H1 (cell line): Measurements from ENCODE around the gene OR5K2. TPM values are rescaled to one million over a fixed set of nuclear protein-coding genes. Genes with fewer than 3 reads are reported as not detected.

Experiments
- CTCF ChIA-PET: fragments of 300-600 bp; sonication (Branson Sonifier 250); formaldehyde crosslinking; loops from one replicate; lab custom pipeline; 2021; ENCODE audit not compliant: partially characterized antibody; lab: Charles Lee
- POLR2A ChIA-PET: fragments of 300-600 bp; sonication (Branson Sonifier 250); formaldehyde crosslinking; loops from one replicate; lab custom pipeline; 2021; ENCODE audit warnings: inconsistent platforms; ENCODE audit not compliant: partially characterized antibody; lab: Charles Lee
- DNase-seq, 2 experiments: peaks; one replicate each; pipeline versions ENCODE4 v3.0.0 to v3.0.0-alpha.2; 2010 to 2022; ENCODE audit warnings: low spot score in 2 of 2, low read depth in 1 of 2, mixed read lengths in 1 of 2
- FAIRE-seq: peaks from 2 replicates; lab custom pipeline; 2011; peaks lifted over from hg19 to GRCh38; lab: Jason Lieb, UNC
- H2AFZ ChIP-seq: 2 replicates; pipeline ENCODE4 v1.8.1; 2012; ENCODE audit warnings: low read length, inconsistent platforms
- H2AK5ac ChIP-seq: 2 replicates; pipeline ENCODE4 v1.6.1; 2013; ENCODE audit warnings: low read depth, low read length
- H2BK120ac ChIP-seq: replicated peaks from 2 replicates; pipeline ENCODE3; 2013; ENCODE audit warnings: low read depth, low read length, inconsistent platforms
- H2BK12ac ChIP-seq: 2 replicates; pipeline ENCODE4 v1.6.1; 2013; ENCODE audit warnings: low read depth, low read length
- H2BK15ac ChIP-seq: 2 replicates; pipeline ENCODE4 v1.6.1; 2013; ENCODE audit warnings: low read length
- H2BK20ac ChIP-seq: 2 replicates; pipeline ENCODE4 v1.6.1; 2013; ENCODE audit warnings: low read length
- H2BK5ac ChIP-seq: 2 replicates; pipeline ENCODE4 v1.6.1; 2013; ENCODE audit warnings: low read depth, low read length
- H3K14ac ChIP-seq: 2 replicates; pipeline ENCODE4 v1.6.1; 2013; ENCODE audit warnings: inconsistent platforms; ENCODE audit not compliant: insufficient read length
- H3K18ac ChIP-seq: 2 replicates; pipeline ENCODE4 v1.6.1; 2013; ENCODE audit warnings: low read length; ENCODE audit errors: extremely low read depth
- H3K23ac ChIP-seq: 2 replicates; pipeline ENCODE4 v1.6.1; 2013; ENCODE audit warnings: inconsistent platforms; ENCODE audit not compliant: insufficient read length
- H3K23me2 ChIP-seq: 2 replicates; pipeline ENCODE4 v1.6.1; 2013; ENCODE audit warnings: low read depth, low read length
- H3K27ac ChIP-seq: 2 replicates; pipeline ENCODE4 v1.6.1; 2011; ENCODE audit warnings: low read depth, low read length, inconsistent platforms
- H3K27me3 ChIP-seq, 4 experiments: replicated peaks in 1 of 4; 1 replicate in 1 of 4; 2 replicates in 3 of 4; pipeline versions ENCODE4 v1.6.1 to v1.8.1; 2011 to 2013; ENCODE audit warnings: low read length in 3 of 4, mild to moderate bottlenecking in 3 of 4, inconsistent platforms in 2 of 4, mixed read lengths in 2 of 4, moderate library complexity in 1 of 4; ENCODE audit not compliant: control insufficient read depth in 3 of 4, insufficient read depth in 3 of 4; ENCODE audit errors: extremely low read depth in 1 of 4
- H3K36me3 ChIP-seq, 4 experiments: 2 replicates each; pipeline versions ENCODE4 v1.6.1 to v1.8.1; 2011 to 2013; ENCODE audit warnings: mild to moderate bottlenecking in 4 of 4, low read length in 3 of 4, moderate library complexity in 2 of 4, control low read depth in 1 of 4, inconsistent platforms in 1 of 4; ENCODE audit not compliant: insufficient read depth in 4 of 4, control insufficient read depth in 2 of 4
- H3K4ac ChIP-seq: replicated peaks from 2 replicates; pipeline ENCODE3; 2013; ENCODE audit warnings: low read length, low read depth, mixed read lengths, inconsistent platforms; ENCODE audit not compliant: insufficient read length
- H3K4me1 ChIP-seq, 4 experiments: replicated peaks in 1 of 4; 1 replicate in 1 of 4; 2 replicates in 3 of 4; pipeline versions ENCODE4 v1.6.1 to v1.8.1; 2011 to 2013; ENCODE audit warnings: low read length in 3 of 4, inconsistent platforms in 2 of 4, mixed read lengths in 1 of 4; ENCODE audit not compliant: insufficient read depth in 4 of 4, control insufficient read depth in 3 of 4
- H3K4me2 ChIP-seq, 2 experiments: 2 replicates each; pipeline versions ENCODE4 v1.6.1 to v1.8.1; 2011 to 2013; ENCODE audit warnings: low read depth in 2 of 2, low read length in 2 of 2, control low read depth in 1 of 2, inconsistent platforms in 1 of 2, mild to moderate bottlenecking in 1 of 2; ENCODE audit not compliant: insufficient read depth in 1 of 2
- H3K4me3 ChIP-seq, 4 experiments: fragments of 200-600, 300-600 bp in 1 of 4; sonication (generic), shearing (Covaris generic), sonication (Bioruptor Twin) in 1 of 4; 2 replicates each; pipeline versions ENCODE4 v1.5.1 to v1.8.1; 2011 to 2016; ENCODE audit warnings: low read length in 4 of 4, low read depth in 3 of 4, control low read depth in 2 of 4, inconsistent platforms in 2 of 4, mild to moderate bottlenecking in 2 of 4, mixed read lengths in 1 of 4, moderate library complexity in 1 of 4; ENCODE audit not compliant: insufficient read depth in 2 of 4; ENCODE audit errors: extremely low read depth in 1 of 4
- H3K56ac ChIP-seq: replicated peaks from 2 replicates; pipeline ENCODE3; 2013; ENCODE audit warnings: low read depth, mild to moderate bottlenecking, mixed read lengths, low read length, inconsistent platforms; ENCODE audit not compliant: insufficient read length
- H3K79me1 ChIP-seq: 2 replicates; pipeline ENCODE4 v1.6.1; 2013; ENCODE audit warnings: low read depth, low read length, control low read depth
- H3K79me2 ChIP-seq, 2 experiments: 2 replicates each; pipeline versions ENCODE4 v1.6.1 to v1.8.1; 2012 to 2013; ENCODE audit warnings: low read length in 2 of 2, mild to moderate bottlenecking in 2 of 2, inconsistent platforms in 1 of 2; ENCODE audit not compliant: insufficient read depth in 2 of 2, control insufficient read depth in 1 of 2
- H3K9ac ChIP-seq, 4 experiments: replicated peaks in 1 of 4; 1 replicate in 1 of 4; 2 replicates in 3 of 4; pipeline versions ENCODE4 v1.6.1 to v1.8.1; 2011 to 2013; ENCODE audit warnings: low read depth in 3 of 4, low read length in 3 of 4, control low read depth in 2 of 4, mild to moderate bottlenecking in 2 of 4, moderate library complexity in 2 of 4, inconsistent platforms in 1 of 4; ENCODE audit errors: extremely low read depth in 1 of 4
- H3K9me3 ChIP-seq, 2 experiments: 2 replicates each; pipeline versions ENCODE4 v1.6.1 to v1.8.1; 2012 to 2013; ENCODE audit warnings: mild to moderate bottlenecking in 2 of 2, moderate library complexity in 2 of 2, control low read depth in 1 of 2, inconsistent platforms in 1 of 2, low read depth in 1 of 2, low read length in 1 of 2, mixed read lengths in 1 of 2; ENCODE audit not compliant: insufficient read depth in 2 of 2
- H4K20me1 ChIP-seq, 2 experiments: replicated peaks in 1 of 2; 2 replicates each; pipeline versions ENCODE3 to v1.8.1; 2011 to 2013; ENCODE audit warnings: inconsistent platforms in 2 of 2, low read length in 2 of 2, mild to moderate bottlenecking in 1 of 2; ENCODE audit not compliant: insufficient read depth in 2 of 2, control insufficient read depth in 1 of 2
- H4K5ac ChIP-seq: 2 replicates; pipeline ENCODE4 v1.6.1; 2013; ENCODE audit warnings: low read length, low read depth, mixed read lengths, inconsistent platforms; ENCODE audit not compliant: insufficient read length
- H4K8ac ChIP-seq: 2 replicates; pipeline ENCODE4 v1.8.0; 2013; ENCODE audit warnings: mild to moderate bottlenecking, moderate library complexity, low read length, inconsistent platforms; ENCODE audit not compliant: insufficient read depth; ENCODE audit errors: extremely low read depth
- H4K91ac ChIP-seq: replicated peaks from 2 replicates; pipeline ENCODE3; 2013; ENCODE audit warnings: low read length, mixed read lengths, inconsistent platforms; ENCODE audit not compliant: insufficient read length
- ASH2L ChIP-seq: fragments of 200-600, 300-600 bp; sonication (generic); IDR thresholded peaks from one replicate; pipeline ENCODE4 v1.7.1; 2017; ENCODE audit warnings: low read length
- CEBPB ChIP-seq: IDR thresholded peaks from 2 replicates; pipeline ENCODE4 v1.6.1; 2012; ENCODE audit warnings: low read depth, low read length
- EGR1 ChIP-seq: IDR thresholded peaks from 2 replicates; pipeline ENCODE4 v1.6.1; 2011; ENCODE audit warnings: low read depth, low read length, borderline replicate concordance
- HDAC6 ChIP-seq: IDR thresholded peaks from one replicate; pipeline ENCODE4 v1.7.1; 2012; ENCODE audit warnings: low read depth, mild to moderate bottlenecking, inconsistent platforms, low read length, moderate library complexity
- NRF1 ChIP-seq: IDR thresholded peaks from 2 replicates; pipeline ENCODE4 v1.6.1; 2011; ENCODE audit warnings: mild to moderate bottlenecking, low read depth, low read length, improper control_type of control experiment
- PHF8 ChIP-seq: fragments of 200-600 bp; sonication (generic); conservative IDR thresholded peaks from 2 replicates; pipeline ENCODE4 v1.7.1; 2012; ENCODE audit warnings: low read depth, mild to moderate bottlenecking, inconsistent platforms, low read length, moderate library complexity
- SAP30 ChIP-seq: fragments of 300-600 bp; sonication (generic); IDR thresholded peaks from 2 replicates; pipeline ENCODE4 v1.7.1; 2012; ENCODE audit warnings: low read length, moderate library complexity, mild to moderate bottlenecking, inconsistent platforms; ENCODE audit not compliant: insufficient read depth, insufficient replicate concordance
- SIN3A ChIP-seq, 2 experiments: IDR thresholded peaks in 1 of 2; conservative IDR thresholded peaks in 1 of 2; 2 replicates each; pipeline ENCODE4 v1.6.1; 2011 to 2012; ENCODE audit warnings: low read length in 2 of 2, improper control_type of control experiment in 1 of 2, low read depth in 1 of 2, mild to moderate bottlenecking in 1 of 2
- SP1 ChIP-seq: IDR thresholded peaks from 2 replicates; pipeline ENCODE4 v1.6.1; 2011; ENCODE audit warnings: low read depth, low read length
- TAF1 ChIP-seq: IDR thresholded peaks from 2 replicates; pipeline ENCODE4 v1.6.1; 2011; ENCODE audit warnings: mild to moderate bottlenecking, low read depth, low read length
- TAF7 ChIP-seq: optimal IDR thresholded peaks from 2 replicates; pipeline ENCODE3; 2011; ENCODE audit warnings: low read depth, mild to moderate bottlenecking, inconsistent platforms, low read length, moderate library complexity, borderline replicate concordance
- TCF12 ChIP-seq: IDR thresholded peaks from 2 replicates; pipeline ENCODE4 v1.6.1; 2011; ENCODE audit warnings: low read depth, mild to moderate bottlenecking, low read length
- WGBS, 2 experiments: shearing (Covaris generic) in 1 of 2; methylation state at CpG; one replicate each; pipeline versions ENCODE4 v1.1.6 to v1.1.7; 2013 to 2015; ENCODE audit warnings: low lambda C conversion rate in 2 of 2, mixed read lengths in 2 of 2, inconsistent platforms in 1 of 2, low coverage in 1 of 2, missing lambda C conversion rate in 1 of 2; ENCODE audit not compliant: insufficient replicate concordance in 2 of 2, insufficient coverage in 1 of 2, insufficient read length in 1 of 2; ENCODE audit errors: extremely low coverage in 1 of 2, missing lambda C conversion rate in 1 of 2; 5-methylcytosine and 5-hydroxymethylcytosine counted together
- polyA plus RNA-seq, 7 experiments: library from polyadenylated mRNA; depleted of rRNA in 3 of 7; stranded (reverse) in 5 of 7; unstranded in 2 of 7; fragments of >200 nt in 5 of 7; fragments of 200-250 nt in 2 of 7; gene quantifications; 1 replicate in 5 of 7; 2 replicates in 1 of 7; 4 replicates in 1 of 7; pipeline versions ENCODE4 v1.2.1 to v1.2.3, GENCODE V29; 2011 to 2013; ENCODE audit warnings: missing spikeins in 2 of 7, mixed read lengths in 2 of 7
- total RNA-seq: library from RNA; stranded (reverse); fragmentation: NEBNext Ultra II Directional; extraction: Animal tissue kit (Norgen Biotek cat#: 25700); gene quantifications from 2 replicates; pipeline ENCODE4 v1.2.1, GENCODE V29; 2021

OR5K2 gene
- total and polyA plus RNA-seq, 2 of the 8 experiments (the other 6 are each of a cell fraction or from before 2014, with no cell fraction given): not detected

- Histone ChIP-seq H2BK12ac (no peak within 1 kb of the TSS), H3K4ac (no peak within 1 kb of the TSS), H3K27me3 (no peaks in the 10 kb centered on the region), H3K23ac (no peak within 1 kb of the TSS), H4K20me1 (no peaks in the 10 kb centered on the region), H2AFZ (peak within 1 kb of the TSS; percentile 98), H3K9me3 (no peaks in the 10 kb centered on the region), H3K79me1 (peaks cover 3% of the 10 kb centered on the region), H2BK15ac (no peak within 1 kb of the TSS), H3K18ac (peak within 1 kb of the TSS; percentile 85), H3K4me1 (peaks cover 0 to 3% (median 1%) of the 10 kb centered on the region in 4 experiments; a peak in 2 of 7 replicates), H3K4me3 (peak within 1 kb of the TSS; percentile 73 to 98 (median 88)), H3K56ac (no peak within 1 kb of the TSS), H3K23me2 (peaks cover 5% of the 10 kb centered on the region), H3K9ac (peak within 1 kb of the TSS; percentile 75 to 89 (median 81)), H4K5ac (no peak within 1 kb of the TSS), H2BK120ac (no peak within 1 kb of the TSS), H3K4me2 (peak within 1 kb of the TSS; percentile 76 to 81), H3K14ac (no peak within 1 kb of the TSS), H4K8ac (peak within 1 kb of the TSS; percentile 77; the same call in 1 of the 2 replicates), H3K36me3 (peaks cover 3 to 29% (median 6%) of the 10 kb centered on the region in 4 experiments; a peak in 5 of 8 replicates), H3K79me2 (peaks cover 8 to 40% of the 10 kb centered on the region in 2 experiments; a peak in 3 of 4 replicates), H3K27ac (peak within 1 kb of the TSS; percentile 88), H2BK5ac (peak within 1 kb of the TSS; percentile 54; the same call in 1 of the 2 replicates), H4K91ac (no peak within 1 kb of the TSS), H2BK20ac (no peak within 1 kb of the TSS), H2AK5ac (no peak within 1 kb of the TSS)
- WGBS, 2 experiments: 3% methylated on average over 28 of the region's 63 CpGs; no CpG with 5 or more reads in 1 of the 2 experiments
- ChIA-PET POLR2A (interaction anchor here (1.2 to 1.8 kb wide), 2 partner anchors 11 to 70 kb away, joined by 5 read pairs; partner anchors contain the start of gene CPOX), CTCF (interaction anchor here (1.0 to 1.4 kb wide), 2 partner anchors 75 to 80 kb away, joined by 3 to 4 read pairs; no protein-coding TSS in a partner anchor)
- peak; percentile 90 to 91 for DNase-seq
- FAIRE-seq: peak; percentile 69
- TF ChIP-seq CEBPB: no peak
- peak; percentile 51 for TF ChIP-seq TAF7
- TF ChIP-seq SAP30: no peak
- TF ChIP-seq PHF8: peak; percentile 87
- 0 out of 4 replicates have a peak, but pooled peaks have one; percentile 32 to 61 for TF ChIP-seq SIN3A (conservative IDR thresholded peaks at IDR 0.05 in 1 of 2, IDR thresholded peaks at IDR 0.05 in 1 of 2; ENCODE audit: low read depth in 1 of 2, low read length in 2 of 2)
- no peak for TF ChIP-seq TCF12
- TF ChIP-seq EGR1: peak; percentile 74
- no peak for TF ChIP-seq HDAC6
- 0 out of 2 replicates have a peak, but pooled peaks have one; percentile 17 for TF ChIP-seq SP1
- no peak for TF ChIP-seq NRF1
- TF ChIP-seq ASH2L: peak; percentile 74
- TF ChIP-seq TAF1: peak; percentile 81
Observed at GRCh38 chr3:98522544-98523281, 25.2 kb downstream of the OR5K2 start, which contains the start of gene CLDND1. TSS of gene CLDND1 (minus strand) at chr3:98522902. CDS start at chr3:98521424, 1,478 bp downstream.
